ENCODE data around the gene TEX264.
"Not testable (repeated sequence)": the region's sequence is repeated elsewhere in the genome, so short reads cannot be mapped to it uniquely, and the experiment has no call there.

Gene TEX264

DNA sequence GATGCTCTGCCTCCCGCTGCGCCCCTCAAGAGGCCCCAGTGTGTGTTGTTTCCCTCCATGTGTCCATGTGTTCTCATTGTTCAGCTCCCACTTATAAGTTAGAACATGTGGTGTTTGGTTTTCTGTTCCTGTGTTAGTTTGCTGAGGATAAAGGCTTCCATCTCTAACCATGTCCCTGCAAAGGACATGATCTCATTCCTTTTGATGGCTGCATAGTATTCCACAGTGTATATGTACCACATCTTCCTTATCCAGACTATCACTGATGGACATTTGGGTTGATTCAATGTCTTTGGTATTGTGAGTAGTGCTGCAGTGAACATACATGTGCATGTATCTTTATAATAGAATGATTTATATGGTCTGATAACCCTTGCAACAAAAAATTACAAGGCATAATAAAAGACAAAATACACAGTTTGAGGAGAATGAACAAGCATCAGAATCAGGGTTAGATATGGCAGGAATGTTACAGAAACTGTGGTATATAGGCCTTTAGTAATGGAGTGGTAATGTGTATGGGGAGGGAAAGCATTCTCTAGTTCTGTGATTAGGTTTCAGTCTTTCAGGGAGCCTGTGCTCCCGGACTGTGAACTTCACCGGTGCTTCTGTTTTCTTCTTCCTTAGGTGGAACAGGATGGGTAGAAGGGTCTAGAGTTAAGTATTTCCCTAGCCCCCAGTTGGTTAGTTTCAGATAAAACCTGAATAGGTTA, 63.0 kb downstream of the TEX264 start:
- DNase-seq (ENCODE audit: insufficient read length, low spot score): no peak
- TF ChIP-seq POLR2A (IDR thresholded peaks at IDR 0.05; ENCODE audit: low read depth, low read length) (no peak), PAX5 (IDR thresholded peaks at IDR 0.05; ENCODE audit: insufficient read depth, low read length, severe bottlenecking) (no peak), SPI1 (IDR thresholded peaks at IDR 0.05; ENCODE audit: low read depth, low read length) (no peak), TAF1 (IDR thresholded peaks at IDR 0.05; ENCODE audit: low read depth, low read length) (no peak), POLR2AphosphoS5 (IDR thresholded peaks at IDR 0.05; ENCODE audit: low read depth, low read length) (no peak), POU2F2 (IDR thresholded peaks at IDR 0.05; ENCODE audit: low read depth, low read length) (no peak)

DNA sequence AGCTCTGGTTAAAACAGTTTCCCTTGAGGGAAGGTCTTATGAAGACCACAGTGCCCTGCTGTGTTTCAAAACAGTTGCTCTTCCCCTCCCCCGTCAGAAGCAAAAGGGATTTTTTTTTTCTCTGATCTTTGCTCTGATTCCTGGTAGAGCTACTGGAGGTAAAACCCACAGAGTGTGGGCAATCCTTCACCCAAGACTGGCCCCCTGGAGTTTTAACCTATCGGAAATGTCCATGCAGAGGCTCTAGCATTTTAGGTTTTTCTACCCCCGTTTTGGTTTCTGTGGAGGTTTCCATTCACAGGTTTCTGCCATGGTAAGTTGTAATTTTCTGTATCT, 63.5 kb downstream of the TEX264 start:
- no peak for FAIRE-seq
- DNase-seq (ENCODE audit: insufficient read length, low spot score): no peak
- no peak for TF ChIP-seq POLR2A (IDR thresholded peaks at IDR 0.05; ENCODE audit: low read depth, low read length)
- no peak for TF ChIP-seq SPI1 (IDR thresholded peaks at IDR 0.05; ENCODE audit: low read depth, low read length)
- no peak for TF ChIP-seq POU2F2 (IDR thresholded peaks at IDR 0.05; ENCODE audit: low read depth, low read length)
- no peak for TF ChIP-seq PAX5 (IDR thresholded peaks at IDR 0.05; ENCODE audit: insufficient read depth, low read length, severe bottlenecking)
- no peak for TF ChIP-seq TAF1 (IDR thresholded peaks at IDR 0.05; ENCODE audit: low read depth, low read length)
- TF ChIP-seq POLR2AphosphoS5 (IDR thresholded peaks at IDR 0.05; ENCODE audit: low read depth, low read length): no peak

More for the DNA sequence above, 63.0 kb downstream of the TEX264 start:
- no peak for FAIRE-seq

DNA sequence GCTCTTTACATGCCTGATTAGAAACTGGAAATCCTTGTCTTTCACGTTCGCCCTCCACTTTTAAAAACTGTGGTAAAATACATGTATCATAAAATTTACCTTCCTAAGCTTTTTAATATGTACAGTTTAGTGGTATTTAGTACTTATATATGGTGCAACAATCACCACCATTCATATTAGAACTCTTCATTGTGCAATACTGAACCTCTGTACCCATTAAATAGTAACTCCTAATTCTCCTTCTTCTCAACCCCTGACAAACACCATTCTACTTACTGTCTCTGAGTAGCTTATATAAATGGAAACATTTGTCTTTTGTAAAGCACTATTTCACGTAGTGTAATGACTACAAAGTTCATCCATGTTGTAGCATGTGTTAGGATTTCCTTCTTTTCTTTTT, 64.0 kb downstream of the TEX264 start:
- DNase-seq (ENCODE audit: insufficient read length, low spot score) (no peak), FAIRE-seq (no peak)
- TF ChIP-seq PAX5 (IDR thresholded peaks at IDR 0.05; ENCODE audit: insufficient read depth, low read length, severe bottlenecking) (no peak), POLR2AphosphoS5 (IDR thresholded peaks at IDR 0.05; ENCODE audit: low read depth, low read length) (no peak), SPI1 (IDR thresholded peaks at IDR 0.05; ENCODE audit: low read depth, low read length) (no peak), POU2F2 (IDR thresholded peaks at IDR 0.05; ENCODE audit: low read depth, low read length) (no peak)

DNA sequence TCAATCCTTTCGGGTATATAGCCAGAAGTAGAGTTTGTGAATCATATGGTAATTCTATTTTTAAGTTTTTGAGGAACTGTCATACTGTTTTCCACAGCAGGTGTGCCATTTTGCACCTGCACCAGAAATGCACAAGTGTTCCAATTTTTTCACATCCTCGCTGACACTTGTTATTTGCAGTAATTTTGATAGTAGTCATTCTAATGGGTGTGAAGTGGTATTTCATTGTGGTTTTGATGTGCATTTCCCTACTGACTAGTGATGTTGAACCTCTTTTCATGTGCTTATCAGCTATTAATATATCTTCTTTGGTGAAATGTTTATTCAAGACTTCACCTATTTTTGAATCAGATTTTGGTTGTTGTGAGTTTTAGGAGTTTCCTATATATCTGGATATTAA, 64.9 kb downstream of the TEX264 start:
- DNase-seq (ENCODE audit: insufficient read length, low spot score): no peak
- TF ChIP-seq SPI1 (IDR thresholded peaks at IDR 0.05; ENCODE audit: low read depth, low read length) (no peak), POLR2A (IDR thresholded peaks at IDR 0.05; ENCODE audit: low read depth, low read length) (no peak), POU2F2 (IDR thresholded peaks at IDR 0.05; ENCODE audit: low read depth, low read length) (no peak)
- no peak for FAIRE-seq

DNA sequence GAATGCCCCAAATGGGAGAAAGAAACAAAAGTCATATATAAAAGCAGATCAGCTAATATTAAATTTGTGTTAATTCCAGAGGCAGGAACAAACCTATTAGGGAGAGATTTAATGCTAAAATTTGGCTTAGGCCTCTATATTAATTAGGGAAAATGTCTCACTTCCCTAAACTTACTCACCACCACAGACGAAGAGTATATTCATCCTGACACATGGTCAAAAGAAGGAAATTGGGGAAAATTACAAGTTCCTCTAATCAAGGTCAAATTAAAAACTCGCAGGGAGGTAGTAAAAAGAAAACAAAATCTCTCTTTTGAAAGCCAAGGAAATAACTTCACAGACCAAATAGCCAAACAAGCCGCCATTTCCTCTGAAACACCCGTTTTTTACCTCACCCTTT, 68.1 kb downstream of the TEX264 start:
- DNase-seq (ENCODE audit: insufficient read length, low spot score) (no peak), FAIRE-seq (no peak)
- TF ChIP-seq POLR2A (IDR thresholded peaks at IDR 0.05; ENCODE audit: low read depth, low read length): no peak

DNA sequence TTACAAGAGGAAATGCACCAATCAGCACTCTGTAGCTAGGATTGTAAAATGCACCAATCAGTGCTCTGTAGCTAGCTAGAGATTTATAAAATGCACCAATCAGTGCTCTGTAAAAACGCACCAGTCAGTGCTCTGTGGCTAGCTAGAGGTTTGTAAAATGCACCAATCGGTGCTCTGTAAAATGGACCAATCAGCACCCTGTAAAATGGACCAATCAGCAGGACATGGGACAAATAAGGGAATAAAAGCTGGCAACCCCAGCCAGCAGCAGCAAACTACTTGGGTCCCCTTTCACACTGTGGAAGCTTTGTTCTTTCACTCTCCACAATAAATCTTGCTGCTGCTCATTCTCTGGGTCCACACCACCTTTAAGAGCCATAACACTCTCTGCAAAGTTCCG, 71.3 kb downstream of the TEX264 start:
- not testable (repeated sequence) for DNase-seq (ENCODE audit: insufficient read length, low spot score)

DNA sequence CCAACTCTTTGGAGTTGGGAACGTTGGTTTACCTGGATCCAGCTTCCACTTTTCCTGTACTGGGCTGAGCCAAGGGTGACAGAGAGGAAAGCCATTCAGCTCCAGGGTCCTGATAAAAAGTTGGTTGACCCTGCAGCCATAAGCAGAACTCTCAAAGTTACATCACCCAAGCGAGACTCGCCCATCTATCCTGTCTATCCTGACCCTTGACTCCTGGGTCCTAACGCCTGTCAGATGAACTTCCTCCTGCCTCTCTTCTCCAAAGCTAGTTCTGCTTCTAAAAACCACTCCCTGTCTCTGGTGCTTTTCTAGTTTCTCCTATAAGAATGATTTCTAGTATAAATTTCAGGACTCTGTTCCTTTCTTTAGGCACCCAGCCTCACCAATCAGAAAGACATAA, 71.9 kb downstream of the TEX264 start:
- not testable (repeated sequence) for DNase-seq (ENCODE audit: insufficient read length, low spot score); FAIRE-seq

More for the DNA sequence above, 71.3 kb downstream of the TEX264 start:
- FAIRE-seq: not testable (repeated sequence)

DNA sequence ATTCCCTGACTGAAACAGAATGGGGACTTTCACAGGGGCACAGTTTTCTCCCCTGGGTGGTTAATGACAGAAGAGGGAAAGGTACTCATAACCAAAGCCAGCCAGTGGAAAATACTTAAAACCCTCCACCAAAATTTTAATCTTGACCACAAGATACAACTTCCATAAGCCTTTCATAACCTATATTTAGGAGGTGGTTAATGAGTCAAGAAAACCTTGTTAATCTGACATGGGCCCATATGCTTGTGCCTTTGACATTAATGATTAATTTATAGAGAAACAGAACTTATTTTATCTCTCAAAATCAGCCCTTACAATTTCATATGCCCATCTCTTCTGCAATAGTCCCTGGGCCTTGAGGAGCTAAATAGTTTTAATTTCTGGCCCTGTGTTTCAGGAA, 76.8 kb downstream of the TEX264 start:
- DNase-seq (ENCODE audit: insufficient read length, low spot score) (no peak), FAIRE-seq (no peak)
- no peak for TF ChIP-seq TAF1 (IDR thresholded peaks at IDR 0.05; ENCODE audit: low read depth, low read length)
- no peak for TF ChIP-seq PAX5 (IDR thresholded peaks at IDR 0.05; ENCODE audit: insufficient read depth, low read length, severe bottlenecking)
- TF ChIP-seq POLR2A (IDR thresholded peaks at IDR 0.05; ENCODE audit: low read depth, low read length): no peak
- TF ChIP-seq POU2F2 (IDR thresholded peaks at IDR 0.05; ENCODE audit: low read depth, low read length): no peak
- TF ChIP-seq SPI1 (IDR thresholded peaks at IDR 0.05; ENCODE audit: low read depth, low read length): no peak
- no peak for TF ChIP-seq POLR2AphosphoS5 (IDR thresholded peaks at IDR 0.05; ENCODE audit: low read depth, low read length)

DNA sequence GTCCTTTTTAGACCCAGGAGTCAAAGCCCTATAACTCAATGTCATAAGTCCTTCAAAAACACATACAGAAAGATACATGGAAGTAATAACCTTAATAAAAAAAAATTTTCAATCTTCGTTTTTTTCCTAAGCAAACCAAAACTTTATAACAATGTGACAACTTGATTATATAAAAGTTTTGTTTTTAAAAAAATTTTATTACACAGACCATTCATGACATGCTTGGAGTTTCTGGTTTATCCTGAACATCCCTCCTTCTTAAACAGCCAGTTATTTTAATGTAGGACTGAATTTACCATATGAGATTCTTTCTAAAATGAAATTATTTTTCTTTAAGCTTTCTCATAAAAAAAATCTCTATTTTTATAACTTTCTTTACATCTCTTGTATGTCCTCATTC, 77.3 kb downstream of the TEX264 start:
- FAIRE-seq: no peak
- TF ChIP-seq POLR2A (IDR thresholded peaks at IDR 0.05; ENCODE audit: low read depth, low read length) (no peak), PAX5 (IDR thresholded peaks at IDR 0.05; ENCODE audit: insufficient read depth, low read length, severe bottlenecking) (no peak), POLR2AphosphoS5 (IDR thresholded peaks at IDR 0.05; ENCODE audit: low read depth, low read length) (no peak), TAF1 (IDR thresholded peaks at IDR 0.05; ENCODE audit: low read depth, low read length) (no peak)
- no peak for DNase-seq (ENCODE audit: insufficient read length, low spot score)

DNA sequence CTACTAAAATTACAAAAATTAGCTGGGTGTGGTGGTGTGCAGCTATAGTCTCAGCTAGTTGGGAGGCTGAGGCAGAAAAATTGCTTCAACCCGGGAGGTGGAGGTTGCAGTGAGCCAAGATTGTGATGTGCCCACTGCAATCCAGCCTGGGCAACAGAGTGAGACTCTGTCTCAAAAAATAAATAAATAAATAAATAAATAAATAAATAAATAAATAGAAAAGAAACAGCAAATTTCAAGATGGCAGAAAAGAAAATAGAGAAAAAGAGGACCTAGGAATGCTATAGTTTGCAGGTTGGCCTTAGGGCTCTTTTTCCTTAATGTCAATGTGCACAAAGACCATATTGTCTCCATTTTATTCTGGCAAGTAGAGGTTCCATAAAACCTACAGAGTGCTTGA, 79.8 kb downstream of the TEX264 start:
- DNase-seq (ENCODE audit: insufficient read length, low spot score) (no peak), FAIRE-seq (no peak)
- no peak for TF ChIP-seq POLR2A (IDR thresholded peaks at IDR 0.05; ENCODE audit: low read depth, low read length)
- no peak for TF ChIP-seq SPI1 (IDR thresholded peaks at IDR 0.05; ENCODE audit: low read depth, low read length)
- no peak for TF ChIP-seq PAX5 (IDR thresholded peaks at IDR 0.05; ENCODE audit: insufficient read depth, low read length, severe bottlenecking)
- TF ChIP-seq TAF1 (IDR thresholded peaks at IDR 0.05; ENCODE audit: low read depth, low read length): no peak
- no peak for TF ChIP-seq POU2F2 (IDR thresholded peaks at IDR 0.05; ENCODE audit: low read depth, low read length)
- no peak for TF ChIP-seq POLR2AphosphoS5 (IDR thresholded peaks at IDR 0.05; ENCODE audit: low read depth, low read length)

DNA sequence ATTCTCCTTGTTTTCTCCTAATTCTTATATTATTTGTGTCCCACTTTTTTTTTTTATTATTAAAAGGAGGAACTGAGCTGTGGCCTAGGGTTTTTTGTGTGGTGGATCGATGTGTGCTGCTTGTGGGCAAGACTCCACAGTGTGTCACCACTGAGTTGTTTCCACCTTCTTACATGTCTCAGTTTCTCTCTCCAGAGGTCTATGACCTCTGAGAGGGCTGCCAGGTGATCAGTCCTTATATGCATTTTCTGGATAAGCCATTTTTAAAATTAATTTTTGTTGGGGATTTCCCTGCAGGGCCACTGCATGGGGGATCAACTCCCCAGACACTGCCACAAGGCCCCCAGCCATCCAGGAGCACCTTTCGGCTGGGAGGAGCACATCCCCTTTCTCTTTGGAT, 80.2 kb downstream of the TEX264 start:
- FAIRE-seq (no peak), DNase-seq (ENCODE audit: insufficient read length, low spot score) (no peak)
- no peak for TF ChIP-seq POLR2AphosphoS5 (IDR thresholded peaks at IDR 0.05; ENCODE audit: low read depth, low read length)
- TF ChIP-seq SPI1 (IDR thresholded peaks at IDR 0.05; ENCODE audit: low read depth, low read length): no peak
- TF ChIP-seq POU2F2 (IDR thresholded peaks at IDR 0.05; ENCODE audit: low read depth, low read length): no peak
- TF ChIP-seq PAX5 (IDR thresholded peaks at IDR 0.05; ENCODE audit: insufficient read depth, low read length, severe bottlenecking): no peak
- no peak for TF ChIP-seq POLR2A (IDR thresholded peaks at IDR 0.05; ENCODE audit: low read depth, low read length)
- TF ChIP-seq TAF1 (IDR thresholded peaks at IDR 0.05; ENCODE audit: low read depth, low read length): no peak

All from GM12891 (cell line).